HuH-7 (cell line): ENCODE results near the gene EPHA2.
"Not testable (repeated sequence)": the region's sequence is repeated elsewhere in the genome, so short reads cannot be mapped to it uniquely, and the experiment has no call there.

Experiments used
- DNase-seq: peaks from one replicate; pipeline ENCODE4 v3.0.0; 2011; ENCODE audit warnings: low spot score

Gene EPHA2

GRCh38 chr1:16183765-16184556, 28.1 kb upstream of the EPHA2 start:
- DNase-seq, result no peak

DNA sequence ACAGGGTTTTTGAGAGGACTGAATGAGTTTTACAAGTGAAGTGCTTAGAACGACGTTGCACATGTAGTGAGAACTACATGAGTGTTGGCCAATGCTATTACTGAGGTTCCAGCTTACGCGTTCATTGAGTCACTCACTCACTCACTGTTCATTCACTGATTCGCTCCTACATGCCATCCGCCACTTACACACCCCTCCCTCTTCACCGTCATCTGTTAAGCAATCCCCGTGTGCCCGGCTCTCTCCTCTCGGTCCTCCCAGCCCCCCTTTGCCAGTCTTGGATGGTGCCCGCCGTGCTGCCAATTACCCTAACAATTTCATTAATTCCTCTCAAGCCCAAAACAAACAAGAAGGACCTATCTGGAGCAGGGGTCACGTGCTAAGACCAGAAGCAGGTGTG, 27.3 kb upstream of the EPHA2 start:
- DNase-seq, result no peak

- DNase-seq, result peak; percentile 71
These were observed 26.2 kb upstream of the EPHA2 start for GRCh38 chr1:16181887-16182719.

DNA sequence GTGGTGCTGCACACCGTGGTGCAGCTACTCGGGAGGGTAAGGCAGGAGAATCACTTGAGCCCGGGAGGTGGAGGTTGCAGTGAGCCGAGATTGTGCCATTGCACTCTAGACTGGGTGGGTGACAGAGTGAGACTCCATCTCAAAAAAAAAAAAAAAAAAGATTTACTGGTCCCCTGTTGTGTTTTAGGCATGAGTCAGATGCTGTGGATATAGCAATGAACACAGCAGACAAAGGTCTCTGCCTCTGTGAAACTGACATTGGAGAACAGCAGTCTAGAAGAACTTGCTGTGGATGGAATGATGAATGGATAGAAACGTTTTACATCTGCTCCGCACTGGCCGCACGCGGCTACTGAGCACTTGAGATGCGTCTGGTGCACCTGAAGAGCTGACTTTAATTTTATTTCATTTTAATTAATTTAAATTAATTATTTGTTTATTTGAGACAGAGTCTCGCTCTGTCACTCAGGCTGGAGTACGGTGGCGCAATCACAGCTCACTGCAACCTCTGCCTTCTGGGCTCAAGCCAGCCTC, 24.5 kb upstream of the EPHA2 start:
- DNase-seq, result no peak

- peak; percentile 60 for DNase-seq
These were observed 23.0 kb upstream of the EPHA2 start for GRCh38 chr1:16178596-16179497.

DNA sequence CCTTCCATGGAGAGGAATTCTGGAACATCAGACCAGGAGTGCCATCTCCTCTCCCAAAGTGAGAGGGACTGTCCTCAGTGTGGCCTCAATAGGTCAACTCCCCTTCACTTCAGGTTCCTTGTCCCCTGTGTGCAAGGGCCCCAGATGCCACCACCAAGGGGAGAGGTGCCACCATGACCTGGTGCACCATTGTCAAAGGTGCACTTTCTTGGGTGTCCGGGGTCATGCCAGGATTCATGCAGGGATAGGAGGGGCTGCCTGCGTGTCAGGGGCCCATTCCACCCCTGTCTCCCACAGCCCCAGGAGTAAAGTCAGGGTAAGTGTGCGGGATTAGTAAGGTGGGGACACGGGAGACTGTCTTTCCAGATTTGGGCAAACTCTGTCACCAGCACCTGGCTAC, 21.4 kb upstream of the EPHA2 start:
- no peak for DNase-seq

DNA sequence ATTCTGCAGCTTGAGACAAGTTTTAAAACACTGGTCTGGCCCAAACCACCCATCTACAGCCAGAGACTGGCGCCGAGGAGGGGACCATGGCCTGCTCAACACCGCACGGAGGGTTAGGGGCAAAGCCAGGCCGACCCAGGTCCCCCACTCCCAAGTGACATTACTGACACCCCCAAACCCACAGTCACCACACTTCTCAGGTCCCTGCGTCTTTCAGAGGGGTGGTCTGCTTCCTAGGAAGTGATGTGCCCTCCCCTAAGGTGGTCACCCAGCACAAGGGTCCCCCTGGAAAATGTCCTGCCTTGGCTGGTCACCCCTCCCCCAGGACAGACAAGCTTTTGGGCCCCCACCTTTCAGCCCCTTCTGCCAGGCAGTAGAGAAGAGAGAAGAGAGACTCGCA, 20.8 kb upstream of the EPHA2 start:
- DNase-seq, result no peak

GRCh38 chr1:16175610-16176553, 20.0 kb upstream of the EPHA2 start:
- no peak for DNase-seq

DNA sequence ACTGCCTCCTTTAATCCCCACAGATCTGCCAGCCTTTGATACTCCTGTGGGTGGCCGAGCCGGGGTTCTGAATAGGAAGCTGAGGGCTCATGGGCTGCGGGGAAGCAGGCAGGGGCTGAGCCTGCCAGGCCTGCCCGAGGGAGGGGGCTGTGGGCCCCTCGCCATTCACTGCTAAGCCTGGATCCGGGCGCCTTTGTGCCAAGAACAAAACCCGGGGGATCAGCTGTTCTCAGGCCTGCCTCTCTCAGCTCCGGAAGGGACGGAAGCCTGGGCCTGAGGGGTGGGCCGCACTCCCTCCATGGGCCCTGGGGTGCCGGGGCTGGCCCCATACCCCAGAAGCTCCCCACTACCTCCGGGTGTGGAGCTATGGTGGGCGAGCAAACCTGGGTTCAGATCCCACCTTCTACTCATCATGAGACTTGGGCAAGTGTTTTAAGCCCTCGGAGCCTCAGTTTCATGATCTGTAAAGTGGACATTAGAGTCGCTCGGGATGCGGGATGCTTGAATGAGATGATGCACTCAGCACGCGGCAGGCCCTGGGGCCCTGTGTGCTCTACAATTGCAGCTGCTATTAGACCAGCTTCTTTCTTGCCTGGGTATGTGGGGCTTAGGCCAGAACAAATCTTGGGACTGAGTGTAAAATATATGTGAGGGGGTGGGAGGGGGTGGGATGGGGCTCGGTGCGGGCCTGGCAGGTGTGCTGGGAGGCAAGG, 19.2 kb upstream of the EPHA2 start:
- DNase-seq, result no peak

- DNase-seq, result no peak
These were observed 18.5 kb upstream of the EPHA2 start for GRCh38 chr1:16174261-16174868.

- no peak for DNase-seq
These were observed 17.8 kb upstream of the EPHA2 start for GRCh38 chr1:16173447-16174260.

GRCh38 chr1:16172964-16173446, 17.1 kb upstream of the EPHA2 start:
- no peak for DNase-seq

DNA sequence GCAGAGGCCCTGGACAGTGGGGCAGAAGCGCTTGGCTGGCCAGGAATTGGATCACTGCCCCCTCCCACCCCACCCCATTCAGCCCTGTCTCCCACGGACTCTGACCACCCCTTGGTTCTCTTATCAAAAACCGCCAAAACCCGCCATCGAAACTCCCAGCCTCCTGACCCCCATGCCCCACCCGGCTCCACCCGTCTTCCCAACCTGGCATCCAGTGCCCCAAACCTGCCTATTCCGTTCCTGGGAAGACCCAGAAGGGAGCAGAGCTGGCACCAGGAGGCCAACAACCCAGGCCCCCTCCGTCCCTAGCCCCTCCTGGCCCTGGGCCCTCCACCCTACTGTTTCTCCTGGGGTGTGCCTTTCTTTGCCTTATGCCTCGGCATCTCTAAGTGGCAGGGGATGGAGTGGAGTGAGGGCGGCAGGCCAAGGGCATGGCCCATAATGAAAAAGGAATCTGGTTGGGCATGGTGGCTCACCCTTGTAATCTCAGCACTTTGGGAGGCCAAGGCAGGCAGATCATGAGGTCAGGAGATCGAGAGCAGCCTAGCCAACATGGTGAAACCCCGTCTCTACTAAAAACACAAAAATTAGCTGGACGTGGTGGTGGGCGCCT, 16.5 kb upstream of the EPHA2 start:
- no peak for DNase-seq

DNA sequence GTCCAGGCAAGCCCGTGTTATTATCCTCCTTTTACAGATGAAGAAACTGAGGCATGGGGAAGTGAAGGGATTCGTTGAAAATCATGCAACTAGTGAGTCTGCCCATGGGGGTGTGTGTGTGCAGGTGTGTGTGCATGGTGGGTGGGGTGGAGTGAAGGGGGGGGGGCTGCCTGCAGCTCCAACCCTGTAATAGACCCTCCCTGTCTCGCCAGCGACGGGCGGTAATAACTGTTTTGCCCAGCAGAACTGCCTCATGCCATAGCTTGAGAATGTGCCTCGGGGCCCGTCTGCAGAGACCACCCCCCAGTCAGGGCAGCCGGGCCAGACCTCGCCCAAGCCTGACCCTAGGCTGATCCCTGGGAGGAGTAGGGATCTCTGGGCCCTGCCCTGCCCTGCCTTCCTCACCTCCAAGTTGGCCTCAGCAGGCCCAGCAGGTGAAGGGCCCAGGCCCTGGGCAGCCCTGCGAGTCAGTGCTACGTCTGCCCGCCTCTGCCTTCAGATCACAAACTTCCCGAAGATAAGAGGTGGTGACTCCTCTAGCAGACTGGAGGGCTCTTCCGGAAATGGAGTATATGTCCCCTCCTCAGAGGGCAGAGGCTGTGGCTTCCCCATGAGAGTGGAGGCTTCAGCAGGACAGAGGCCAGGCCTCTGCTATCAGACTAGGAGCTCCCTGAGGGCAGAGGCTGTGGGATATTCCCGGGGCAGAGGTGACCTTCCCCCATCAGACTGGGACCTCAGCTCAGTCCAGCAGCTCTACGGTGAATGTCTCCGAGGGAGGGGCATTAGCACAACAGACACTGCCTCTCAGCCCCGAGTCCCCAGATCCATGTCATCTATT, 15.7 kb upstream of the EPHA2 start:
- DNase-seq, result no peak

GRCh38 chr1:16170283-16170673, 14.4 kb upstream of the EPHA2 start:
- no peak for DNase-seq

DNA sequence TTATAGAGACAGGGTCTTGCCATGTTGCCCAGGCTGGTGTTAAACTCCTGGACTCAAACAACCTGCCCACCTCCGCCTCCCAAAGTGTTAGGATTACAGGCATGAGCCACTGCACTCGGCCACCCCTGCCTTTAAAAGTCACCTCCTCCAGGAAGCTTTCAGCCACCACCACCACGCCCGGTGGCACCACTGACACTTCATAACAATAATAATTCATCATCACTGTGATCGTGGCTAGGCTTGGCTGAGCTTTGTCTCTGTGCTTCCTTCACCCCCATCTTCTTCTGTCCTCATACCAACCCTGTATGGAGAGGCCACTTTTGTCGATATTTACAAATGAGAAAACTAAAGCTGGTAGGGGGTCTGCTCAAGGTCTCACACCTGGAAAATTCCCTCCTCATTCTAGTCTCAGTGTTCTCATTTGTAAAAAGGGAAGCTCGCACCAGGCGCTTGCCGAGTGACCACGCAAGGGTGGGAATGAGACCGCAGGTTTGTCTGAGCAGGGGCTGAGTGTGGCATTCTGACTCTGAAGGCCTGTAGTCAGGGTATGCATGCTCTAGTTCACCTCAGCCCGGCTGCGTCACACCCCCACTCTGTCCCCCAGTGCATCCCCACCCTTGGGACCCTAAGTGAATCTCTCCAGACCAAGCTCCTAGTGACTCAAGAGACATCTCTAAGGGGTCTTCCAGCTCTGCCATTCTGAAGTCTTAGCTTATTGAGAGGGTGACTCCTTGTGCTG, 12.9 kb upstream of the EPHA2 start:
- DNase-seq, result no peak

GRCh38 chr1:16168144-16168495, 12.3 kb upstream of the EPHA2 start:
- not testable (repeated sequence) for DNase-seq
